NT2/D1 (cell line): ENCODE results near the gene CTSH.

Experiments
- DNase-seq: peaks from one replicate; pipeline ENCODE4 v3.0.0-alpha.2; 2011; ENCODE audit warnings: low read depth, low spot score
- H3K27me3 ChIP-seq: 2 replicates; pipeline ENCODE4 v1.6.0; 2011; ENCODE audit warnings: mild to moderate bottlenecking; ENCODE audit not compliant: insufficient read length, insufficient read depth
- H3K36me3 ChIP-seq: 2 replicates; pipeline ENCODE4 v1.6.1; 2011; ENCODE audit warnings: mild to moderate bottlenecking, low read length, mixed read lengths; ENCODE audit not compliant: insufficient read depth, insufficient read length
- H3K4me1 ChIP-seq: 2 replicates; pipeline ENCODE4 v1.5.1; 2011; ENCODE audit not compliant: insufficient read depth, insufficient read length
- H3K4me3 ChIP-seq: 2 replicates; pipeline ENCODE4 v1.5.1; 2011; ENCODE audit warnings: low read depth; ENCODE audit not compliant: insufficient read length
- H3K9ac ChIP-seq: 2 replicates; pipeline ENCODE4 v1.6.0; 2011; ENCODE audit warnings: low read depth; ENCODE audit not compliant: insufficient read length
- H3K9me3 ChIP-seq: 2 replicates; pipeline ENCODE4 v1.5.1; 2011; ENCODE audit warnings: mild to moderate bottlenecking, low read length; ENCODE audit not compliant: insufficient read depth
- SUZ12 ChIP-seq: IDR thresholded peaks from 2 replicates; pipeline ENCODE4 v1.6.1; 2011; ENCODE audit not compliant: insufficient read length, insufficient read depth; ENCODE audit errors: extremely low read depth
- YY1 ChIP-seq: IDR thresholded peaks from 2 replicates; pipeline ENCODE4 v1.6.1; 2011; ENCODE audit not compliant: insufficient read length, insufficient read depth
- ZNF274 ChIP-seq: IDR thresholded peaks from 2 replicates; pipeline ENCODE4 v1.6.1; 2011; ENCODE audit warnings: mild to moderate bottlenecking, low read depth, low read length

The CTSH gene

GRCh38 chr15:78974272-78974918, 29.5 kb upstream of the CTSH start:
- no peak for DNase-seq
- Histone ChIP-seq H3K9me3 (no peaks in the 10 kb centered on the region), H3K27me3 (no peaks in the 10 kb centered on the region), H3K36me3 (no peaks in the 10 kb centered on the region), H3K4me3 (no peak overlapping the region), H3K4me1 (peaks cover 5% of the 10 kb centered on the region), H3K9ac (no peak overlapping the region)
- TF ChIP-seq SUZ12 (no peak), YY1 (no peak), ZNF274 (no peak)

- no peak overlapping the region for H3K9ac ChIP-seq
- no peaks in the 10 kb centered on the region for H3K36me3 ChIP-seq
- no peaks in the 10 kb centered on the region for H3K4me1 ChIP-seq
- DNase-seq, result no peak
- TF ChIP-seq ZNF274, result no peak
- no peak for TF ChIP-seq YY1
- TF ChIP-seq SUZ12, result no peak
- no peaks in the 10 kb centered on the region for H3K27me3 ChIP-seq
- H3K4me3 ChIP-seq, result no peak overlapping the region
- no peaks in the 10 kb centered on the region for H3K9me3 ChIP-seq
Measured at GRCh38 chr15:78969687-78970349, 25.0 kb upstream of the CTSH start.

- H3K4me3 ChIP-seq, result no peak overlapping the region
- H3K9me3 ChIP-seq, result no peaks in the 10 kb centered on the region
- H3K4me1 ChIP-seq, result no peaks in the 10 kb centered on the region
- DNase-seq, result no peak
- H3K36me3 ChIP-seq, result no peaks in the 10 kb centered on the region
- TF ChIP-seq SUZ12 (no peak), YY1 (no peak), ZNF274 (no peak)
- H3K9ac ChIP-seq, result no peak overlapping the region
- no peaks in the 10 kb centered on the region for H3K27me3 ChIP-seq
Measured at GRCh38 chr15:78968539-78969271, 23.9 kb upstream of the CTSH start.

- Histone ChIP-seq H3K9me3 (no peaks in the 10 kb centered on the region), H3K4me3 (no peak overlapping the region), H3K27me3 (no peaks in the 10 kb centered on the region), H3K36me3 (no peaks in the 10 kb centered on the region), H3K4me1 (no peaks in the 10 kb centered on the region), H3K9ac (no peak overlapping the region)
- no peak for DNase-seq
- TF ChIP-seq SUZ12 (no peak), YY1 (no peak), ZNF274 (no peak)
Measured at GRCh38 chr15:78968114-78968513, 23.3 kb upstream of the CTSH start.

- Histone ChIP-seq H3K27me3 (no peaks in the 10 kb centered on the region), H3K9ac (no peak overlapping the region), H3K4me1 (no peaks in the 10 kb centered on the region), H3K9me3 (0 out of 2 replicates have a peak, but pooled peaks cover 7% of the 10 kb centered on the region), H3K36me3 (no peaks in the 10 kb centered on the region), H3K4me3 (no peak overlapping the region)
- DNase-seq, result no peak
- TF ChIP-seq SUZ12, result no peak
- TF ChIP-seq YY1, result no peak
- no peak for TF ChIP-seq ZNF274
Measured at GRCh38 chr15:78960308-78960707, 15.5 kb upstream of the CTSH start.

GRCh38 chr15:78959360-78959759, 14.5 kb upstream of the CTSH start:
- Histone ChIP-seq H3K27me3 (no peaks in the 10 kb centered on the region), H3K9me3 (0 out of 2 replicates have a peak, but pooled peaks cover 7% of the 10 kb centered on the region), H3K4me3 (no peak overlapping the region), H3K36me3 (no peaks in the 10 kb centered on the region), H3K4me1 (no peaks in the 10 kb centered on the region), H3K9ac (no peak overlapping the region)
- no peak for DNase-seq
- TF ChIP-seq YY1 (no peak), SUZ12 (no peak), ZNF274 (no peak)

- H3K4me3 ChIP-seq, result no peak overlapping the region
- H3K9ac ChIP-seq, result no peak overlapping the region
- H3K27me3 ChIP-seq, result no peaks in the 10 kb centered on the region
- TF ChIP-seq ZNF274 (no peak), SUZ12 (no peak), YY1 (no peak)
- no peak for DNase-seq
- no peaks in the 10 kb centered on the region for H3K4me1 ChIP-seq
- 0 out of 2 replicates have a peak, but pooled peaks cover 7% of the 10 kb centered on the region for H3K9me3 ChIP-seq
- no peaks in the 10 kb centered on the region for H3K36me3 ChIP-seq
Measured at GRCh38 chr15:78957416-78958093, 12.7 kb upstream of the CTSH start.
